Right renal cortex interstitium (tissue), 3 donors: Measurements from ENCODE around the gene B4GALNT4. TPM values are rescaled to one million over a fixed set of nuclear protein-coding genes. Genes with fewer than 3 reads are reported as not detected.
"Not testable (repeated sequence)": the region's sequence is repeated elsewhere in the genome, so short reads cannot be mapped to it uniquely, and the experiment has no call there.

ENCODE experiments used
- DNase-seq, 3 donors: peaks; one replicate each; pipeline ENCODE4 v3.0.0-alpha.2; 2013; ENCODE audit warnings: low read depth in 3 of 3, low spot score in 2 of 3
- polyA plus RNA-seq, 3 donors: library from polyadenylated mRNA; unstranded; fragments of 120-200 nt; gene quantifications; one replicate each; pipeline ENCODE4 v1.2.1, GENCODE V29; 2013; ENCODE audit not compliant: insufficient read length in 3 of 3

The B4GALNT4 gene
- polyA plus RNA-seq, 3 donors, result 45.9 to 50.1 (median 47.4) TPM

DNA sequence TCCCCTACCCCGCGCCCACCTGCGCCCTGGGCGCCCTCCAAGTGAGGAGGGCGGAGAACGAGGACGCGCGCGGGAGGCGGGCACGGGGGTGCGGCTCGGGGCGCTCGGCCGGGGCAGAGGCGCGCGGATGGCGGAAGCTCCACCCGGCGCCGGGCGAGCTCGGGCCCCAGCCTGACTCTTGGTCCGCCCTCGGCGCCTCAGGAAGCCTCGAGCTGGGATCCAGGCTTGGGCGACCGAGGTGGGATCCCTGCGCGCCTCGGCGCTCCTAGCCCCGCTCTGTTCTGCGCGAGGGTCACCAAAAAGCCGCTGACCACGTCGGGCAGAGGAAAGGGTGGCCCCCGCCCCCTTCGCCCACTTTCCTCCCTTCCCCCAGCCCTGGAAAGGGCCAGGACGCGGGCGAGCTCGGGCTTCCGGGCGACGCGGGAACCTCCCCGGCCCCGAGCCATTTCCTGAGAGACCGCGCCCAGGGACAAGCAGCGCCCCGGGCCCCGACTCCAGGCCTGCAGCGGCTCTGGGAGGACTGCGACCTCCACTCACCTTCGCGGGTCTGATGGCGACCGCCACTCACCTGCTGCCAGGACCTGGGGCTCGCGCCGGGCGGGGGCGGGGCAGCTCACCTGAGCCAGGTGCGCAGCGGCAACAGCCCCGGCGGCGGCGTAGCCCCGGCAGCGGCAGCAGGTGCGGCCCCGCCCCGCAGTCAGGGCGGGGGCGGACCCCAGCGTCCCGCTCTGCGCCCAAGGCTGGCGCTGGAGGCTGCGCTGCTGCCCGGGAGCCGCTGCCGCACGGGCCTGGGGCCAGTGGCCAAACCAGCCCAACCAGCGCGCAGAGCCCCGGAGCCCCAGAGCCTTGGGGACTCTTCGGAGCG, 47.7 kb downstream of the B4GALNT4 start:
- DNase-seq, result no peak

DNA sequence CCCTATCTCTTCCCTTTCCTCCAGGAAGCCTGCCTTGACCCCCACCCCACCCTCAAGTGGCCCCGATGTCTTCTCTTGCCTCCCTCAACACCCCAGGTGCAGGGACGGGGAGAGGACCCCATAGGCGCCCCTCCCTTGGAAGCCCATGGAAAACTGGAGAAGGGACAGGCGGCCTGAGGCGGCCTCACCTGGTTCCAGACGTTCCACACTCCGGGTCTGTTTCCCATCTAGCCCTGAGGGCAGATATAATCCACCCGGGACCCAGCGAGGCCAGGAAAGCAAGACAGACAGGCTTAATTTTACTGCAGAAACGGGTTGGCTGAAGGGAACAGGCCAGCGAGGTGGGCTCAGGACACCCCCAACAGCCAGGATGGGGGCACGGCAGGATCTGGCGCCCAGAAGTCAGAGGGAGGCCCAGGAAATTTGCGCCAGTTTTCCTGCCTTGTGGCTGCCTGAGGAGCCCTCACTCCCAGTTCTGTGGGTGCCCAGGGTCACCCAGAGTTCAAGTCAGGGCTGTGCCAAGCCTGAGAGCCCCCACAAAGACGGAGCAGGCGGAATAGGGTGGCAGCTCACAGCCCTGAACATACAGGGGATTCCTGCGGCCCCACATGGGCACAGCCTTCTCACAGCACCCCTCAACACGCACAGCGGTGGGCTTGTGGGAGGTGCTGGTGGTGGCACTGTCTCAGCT, 48.5 kb downstream of the B4GALNT4 start:
- no peak for DNase-seq

DNA sequence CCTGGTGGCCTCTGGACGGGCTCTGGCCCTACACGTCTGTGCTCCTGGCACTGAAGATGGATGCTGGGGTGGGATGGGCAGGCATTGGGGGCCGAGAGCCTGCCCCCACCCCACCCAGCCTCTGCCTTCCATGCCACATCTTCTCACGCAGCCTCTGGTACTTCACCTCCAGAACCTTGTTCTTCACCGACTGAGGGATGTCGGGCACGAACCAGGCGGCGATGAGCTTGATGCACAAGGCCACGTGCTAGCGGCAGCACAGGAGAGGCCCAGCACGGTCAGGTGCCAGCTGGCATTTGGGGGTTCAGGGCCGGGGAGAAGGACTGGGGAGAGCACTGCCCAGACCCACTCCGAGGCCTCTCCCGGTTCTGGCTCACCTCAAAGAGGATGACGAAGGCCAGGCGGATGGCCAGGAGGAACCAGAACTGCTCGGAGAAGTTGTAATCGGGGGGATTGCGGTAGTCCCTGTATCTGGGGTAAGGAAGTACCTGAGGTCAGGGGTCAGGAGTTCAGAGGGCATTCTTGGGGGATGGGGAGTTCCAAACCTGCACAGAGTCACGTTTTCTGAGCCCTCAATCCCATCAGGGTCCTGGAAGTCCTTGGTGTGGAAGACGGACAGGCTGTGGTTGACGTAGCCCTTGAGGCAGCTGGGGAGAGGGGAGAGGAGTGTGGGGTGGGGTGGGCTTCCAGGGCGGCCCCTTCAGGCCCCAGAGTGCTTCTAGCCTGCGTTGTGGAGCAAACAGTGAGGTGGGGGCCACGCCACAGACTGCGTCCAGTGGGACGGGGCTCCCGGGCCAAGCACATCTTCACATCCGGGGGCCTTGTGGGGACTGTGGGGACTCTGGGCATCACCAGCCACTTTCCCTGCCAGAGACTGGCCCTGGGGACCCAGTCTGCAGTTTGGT, 49.3 kb downstream of the B4GALNT4 start:
- no peak for DNase-seq

DNA sequence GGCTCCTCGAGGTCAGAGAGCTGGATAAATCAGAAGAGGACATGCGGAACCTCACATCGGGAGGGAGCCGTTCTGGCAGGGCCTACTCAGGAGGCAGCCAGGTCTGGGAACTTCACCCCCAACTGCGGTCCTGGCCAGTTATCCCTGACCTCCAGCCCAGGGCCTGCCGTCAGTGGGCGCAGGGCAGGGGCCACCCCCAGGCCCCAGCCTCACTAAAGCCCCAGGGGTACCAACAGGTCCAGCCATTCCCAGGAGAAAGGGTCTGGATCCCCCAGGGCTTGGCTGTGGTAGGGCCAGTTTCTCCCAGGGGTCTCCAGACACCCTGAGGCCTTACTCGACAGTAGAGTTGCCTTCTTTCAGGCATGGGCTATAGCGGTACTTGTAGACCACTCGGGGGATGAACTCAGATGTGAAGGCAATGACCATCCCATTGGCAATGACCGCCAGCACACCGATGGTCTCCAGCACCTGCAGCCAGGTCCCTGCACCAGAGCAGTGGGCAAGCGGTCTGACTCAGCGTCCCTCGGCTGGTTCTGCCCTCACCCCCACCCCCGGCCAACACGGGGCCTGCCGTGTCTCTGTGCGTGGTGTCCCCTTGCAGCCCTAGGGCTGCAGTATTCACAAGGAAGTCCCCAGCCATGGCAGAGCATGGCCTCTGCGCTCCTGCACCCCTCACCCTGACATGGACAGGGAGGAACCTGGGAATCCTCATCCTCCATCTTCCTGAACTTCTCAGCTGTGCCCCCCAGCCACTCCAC, 50.1 kb downstream of the B4GALNT4 start:
- no peak for DNase-seq

DNA sequence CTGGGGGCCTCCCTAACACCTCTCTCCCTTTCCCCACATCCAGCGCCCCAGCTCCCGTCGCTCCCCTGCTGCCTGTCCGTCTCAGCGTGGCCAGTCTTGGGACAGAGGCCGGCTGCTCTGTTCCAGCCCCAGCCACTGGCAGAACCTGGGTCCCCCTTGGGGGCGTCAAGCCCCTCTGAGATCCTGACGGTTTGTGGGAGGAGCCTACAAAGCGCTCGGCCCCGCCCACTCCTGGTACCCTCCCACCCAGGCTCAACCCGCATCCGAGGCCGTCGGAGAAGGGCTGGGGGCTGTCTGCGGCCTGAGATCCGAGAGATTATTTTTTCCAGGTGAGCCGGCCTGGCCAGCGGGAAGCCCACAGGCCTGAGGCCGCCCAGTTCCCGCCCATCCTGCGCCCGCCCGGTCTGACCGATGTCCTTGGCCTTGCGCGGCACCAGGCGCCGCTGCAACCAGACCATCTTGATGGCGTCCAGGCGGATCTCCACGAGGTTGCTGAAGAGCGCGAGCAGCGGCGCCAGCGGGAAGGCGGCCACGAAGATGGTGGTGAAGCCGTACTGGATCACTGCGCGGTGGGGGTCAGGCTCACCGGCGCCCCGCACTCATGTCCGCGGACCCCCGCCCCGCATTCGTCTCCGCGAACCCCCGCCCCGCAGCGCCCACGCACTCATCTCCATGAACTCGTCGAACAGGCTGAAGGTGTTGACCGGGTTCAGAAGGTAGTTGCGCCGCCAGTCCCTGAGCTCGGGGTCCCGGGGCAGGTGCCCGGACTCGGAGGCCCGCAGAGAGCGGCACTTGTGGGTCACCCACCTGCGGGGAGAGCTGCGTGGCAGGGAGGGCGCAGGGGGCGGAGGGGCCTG, 51.0 kb downstream of the B4GALNT4 start:
- DNase-seq, result no peak

DNA sequence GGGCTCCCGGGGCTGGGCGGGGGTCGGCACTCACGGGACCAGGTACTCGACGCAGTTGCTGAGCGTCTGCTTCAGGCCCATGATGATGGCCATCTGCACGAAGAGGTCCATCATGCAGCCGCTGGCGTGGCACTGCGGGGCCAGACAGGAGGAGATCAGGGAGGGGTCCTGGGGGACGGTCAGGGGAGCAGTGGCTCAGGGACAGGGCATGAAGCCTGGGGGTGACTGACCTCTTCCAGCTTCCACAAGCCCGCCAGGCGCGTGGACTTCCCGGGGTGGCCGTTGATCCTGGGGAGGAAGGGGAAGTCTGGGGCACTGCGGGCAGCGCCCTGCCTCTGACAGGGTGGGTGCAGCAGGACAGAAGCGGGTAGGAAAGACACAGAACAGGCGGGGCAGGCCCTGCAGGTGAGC, 51.6 kb downstream of the B4GALNT4 start:
- no peak for DNase-seq

DNA sequence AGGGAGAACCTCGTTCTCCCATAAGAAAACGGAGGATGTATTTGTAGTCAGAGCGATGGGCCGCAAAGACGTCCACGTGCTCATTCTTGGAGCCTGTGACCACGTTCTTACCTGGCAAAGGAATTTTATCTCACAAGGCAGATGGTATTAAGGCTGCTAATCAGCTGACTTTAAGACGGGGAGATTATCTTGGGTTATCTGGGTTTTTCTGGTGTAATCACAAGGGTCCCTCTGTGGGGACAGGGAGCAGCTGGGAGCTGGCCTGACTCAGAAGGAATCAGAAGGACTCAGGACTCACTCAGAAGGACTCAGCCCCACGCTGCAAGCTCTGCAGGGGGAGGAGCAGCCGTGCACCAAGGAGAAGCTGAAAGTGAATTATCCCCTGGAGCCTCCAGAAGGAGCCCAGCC, 53.0 kb downstream of the B4GALNT4 start:
- no peak for DNase-seq

DNA sequence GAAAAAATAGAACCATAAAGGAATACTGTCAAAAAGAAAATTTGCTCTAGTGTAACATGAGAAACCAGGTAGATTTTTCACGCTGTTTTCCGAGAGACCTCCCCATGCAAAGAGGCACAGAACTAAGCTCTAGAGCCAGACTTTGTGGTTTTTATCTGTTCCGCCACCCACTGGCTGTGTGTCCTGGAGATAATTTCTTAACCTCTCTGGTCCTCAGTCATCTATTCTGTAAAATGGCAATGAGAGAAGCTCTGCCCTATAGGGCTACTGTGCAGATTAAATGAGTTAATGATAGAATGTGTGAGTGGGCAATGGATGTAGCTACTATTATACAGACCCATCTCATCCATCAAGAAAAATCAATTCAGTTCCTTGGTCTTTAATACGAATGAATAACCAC, 54.9 kb downstream of the B4GALNT4 start:
- DNase-seq, result no peak

DNA sequence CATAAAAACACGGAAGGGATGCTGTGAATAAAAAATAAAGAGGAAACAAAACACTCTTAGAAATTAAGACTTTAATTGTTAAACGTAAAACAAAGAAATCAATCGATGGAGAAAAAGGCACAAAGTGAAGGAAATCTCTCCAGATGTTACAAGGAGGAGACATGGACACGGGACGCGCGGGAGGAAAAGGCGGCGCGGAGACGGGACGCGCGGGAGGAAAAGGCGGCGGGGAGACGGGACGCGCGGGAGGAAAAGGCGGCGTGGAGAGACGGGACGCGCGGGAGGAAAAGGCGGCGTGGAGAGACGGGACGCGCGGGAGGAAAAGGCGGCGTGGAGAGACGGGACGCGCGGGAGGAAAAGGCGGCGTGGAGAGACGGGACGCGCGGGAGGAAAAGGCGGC, 55.5 kb downstream of the B4GALNT4 start:
- DNase-seq, result not testable (repeated sequence)

DNA sequence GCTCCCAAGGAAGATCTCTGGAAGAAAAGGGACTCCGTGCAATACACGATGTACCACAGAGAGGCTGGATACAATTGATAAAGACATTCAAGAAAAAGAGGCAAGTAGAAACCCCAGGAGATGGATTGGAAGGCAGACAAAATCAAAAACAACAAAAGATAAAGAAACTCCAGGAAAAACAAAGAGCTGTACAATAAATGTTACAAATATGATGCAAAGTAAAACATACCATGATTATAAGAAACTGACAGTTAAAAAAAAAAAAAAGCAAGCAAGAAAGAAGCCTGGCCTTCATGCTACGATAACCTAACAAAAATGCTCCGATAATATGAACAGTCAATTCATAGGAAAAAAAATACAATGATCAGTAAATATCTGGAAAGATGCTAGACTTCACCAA, 56.0 kb downstream of the B4GALNT4 start:
- DNase-seq, result no peak

DNA sequence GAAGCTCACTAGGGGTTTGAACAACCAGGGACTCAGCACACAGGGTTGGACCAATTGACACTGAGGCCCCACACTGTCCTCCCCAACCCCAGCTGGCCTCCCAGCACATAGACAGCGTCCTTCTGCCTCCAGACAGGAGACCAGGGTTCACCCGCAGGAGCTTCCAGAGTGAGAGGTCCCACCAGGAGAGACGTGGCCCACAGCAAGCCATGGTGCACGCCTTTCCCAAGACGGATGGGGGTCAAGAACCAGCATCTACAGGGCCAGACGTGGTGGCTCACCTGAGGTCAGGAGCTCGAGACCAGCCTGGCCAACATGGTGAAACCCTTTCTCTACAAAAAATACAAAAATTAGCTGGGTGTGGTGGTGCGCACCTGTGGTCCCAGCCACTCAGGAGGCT, 57.6 kb downstream of the B4GALNT4 start:
- DNase-seq, result no peak

DNA sequence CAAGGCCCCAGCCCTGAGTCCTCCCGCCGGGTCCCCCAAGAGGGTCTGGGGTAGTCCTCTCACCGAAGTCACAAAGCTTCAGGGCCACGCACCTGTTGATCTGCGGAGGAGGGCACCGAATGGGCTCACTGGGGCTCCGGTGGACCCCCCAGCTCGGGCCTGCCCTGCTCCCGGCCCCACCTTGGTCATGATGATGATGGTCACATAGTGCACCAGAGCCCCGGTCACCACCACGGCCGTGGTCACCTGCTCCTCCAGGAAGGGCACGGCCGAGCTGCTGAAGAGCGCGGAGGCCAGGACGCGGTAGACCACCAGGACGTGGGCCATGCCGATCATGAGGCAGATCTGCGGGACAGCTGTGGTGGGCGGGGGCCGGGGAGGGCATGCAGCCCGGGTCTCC, 59.0 kb downstream of the B4GALNT4 start:
- no peak for DNase-seq

DNA sequence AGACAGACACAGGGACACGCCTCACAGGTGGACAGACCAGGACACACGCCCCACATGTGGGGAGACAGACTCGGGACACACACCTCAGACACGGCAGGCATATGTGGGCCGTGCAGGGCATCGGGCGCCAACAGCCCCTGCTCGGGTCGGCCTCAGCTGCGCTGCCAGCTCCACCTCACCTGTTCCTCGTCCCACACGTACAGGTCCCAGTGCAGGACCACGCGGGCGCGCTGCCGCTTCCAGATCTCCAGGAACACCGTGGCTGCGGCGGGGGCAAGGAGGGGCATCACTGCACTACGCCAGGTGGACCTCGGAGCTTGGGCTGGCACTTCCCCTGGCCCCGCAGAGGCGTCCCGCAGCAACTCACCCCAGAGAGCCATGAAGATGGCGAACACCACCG, 60.1 kb downstream of the B4GALNT4 start:
- no peak for DNase-seq

DNA sequence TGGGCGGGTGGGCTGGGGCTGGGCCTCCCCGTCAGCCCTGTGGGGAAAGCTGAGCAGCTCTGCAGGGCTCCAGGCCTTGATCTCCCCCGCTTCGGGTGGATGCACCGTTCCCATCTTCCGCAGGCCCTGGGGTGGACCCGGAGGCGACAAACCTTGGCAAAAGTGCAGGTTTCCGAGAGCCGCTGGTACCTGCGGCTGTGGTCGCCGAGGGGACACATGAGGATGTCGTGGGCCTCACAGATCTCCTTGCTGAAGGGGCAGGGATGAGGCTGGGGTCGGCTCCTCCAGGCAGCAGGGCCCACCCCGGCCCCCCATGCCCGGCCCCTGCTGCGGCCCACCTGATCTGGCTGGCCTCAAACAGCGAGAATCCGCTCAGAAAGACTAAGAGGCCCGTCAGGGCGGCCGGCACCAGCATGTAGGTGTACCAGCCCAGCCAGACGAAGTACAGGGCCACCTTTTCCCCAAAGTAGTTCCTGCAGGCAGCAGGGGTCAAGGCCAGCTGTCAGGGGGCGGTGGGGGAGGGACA, 60.7 kb downstream of the B4GALNT4 start:
- DNase-seq, result no peak

Other genes starting within 250 kb of the B4GALNT4 start
- 1 to 10 TPM in 1 of 3 donors, not detected in 2; 1.3 TPM for gene SCGB1C1, start 176.4 kb upstream of the B4GALNT4 start, polyA plus RNA-seq
- 10 to 100 TPM; 41.7 to 43.2 (median 41.9) TPM for gene BET1L, start 162.1 kb upstream of the B4GALNT4 start, polyA plus RNA-seq
- gene RIC8A, start 161.8 kb upstream of the B4GALNT4 start, polyA plus RNA-seq, result 10 to 100 TPM; 81.4 to 94.6 (median 84.7) TPM
- gene SIRT3, start 133.2 kb upstream of the B4GALNT4 start, polyA plus RNA-seq, result 10 to 100 TPM; 23.6 to 27.6 (median 24.8) TPM
- 100 to 1,000 TPM; 129 to 144 (median 132) TPM for gene PSMD13, start 132.5 kb upstream of the B4GALNT4 start, polyA plus RNA-seq
- under 1 TPM; 0.11 to 0.36 (median 0.25) TPM for gene NLRP6, start 91.1 kb upstream of the B4GALNT4 start, polyA plus RNA-seq
- gene PGGHG, start 80.4 kb upstream of the B4GALNT4 start, polyA plus RNA-seq, result 10 to 100 TPM in 2 of 3 donors, 1 to 10 TPM in 1; 9.1 to 19.2 (median 11.4) TPM
- gene IFITM5, start 70.0 kb upstream of the B4GALNT4 start, polyA plus RNA-seq, result not detected
- 100 to 1,000 TPM; 156 to 251 (median 209) TPM for gene IFITM2, start 61.7 kb upstream of the B4GALNT4 start, polyA plus RNA-seq
- 10 to 100 TPM; 33.9 to 45.6 (median 43.5) TPM for gene IFITM1, start 55.5 kb upstream of the B4GALNT4 start, polyA plus RNA-seq
- gene IFITM3, start 48.6 kb upstream of the B4GALNT4 start, polyA plus RNA-seq, result 100 to 1,000 TPM; 299 to 430 (median 398) TPM
- gene PKP3, start 24.7 kb downstream of the B4GALNT4 start, polyA plus RNA-seq, result 1 to 10 TPM; 4.1 to 5.5 (median 4.4) TPM
- 10 to 100 TPM; 25.0 to 31.9 (median 25.6) TPM for gene SIGIRR, start 45.5 kb downstream of the B4GALNT4 start, polyA plus RNA-seq
- gene ANO9, start 72.5 kb downstream of the B4GALNT4 start, polyA plus RNA-seq, result 10 to 100 TPM in 1 of 3 donors, 1 to 10 TPM in 2; 6.4 to 10.3 (median 7.0) TPM
- gene PTDSS2, start 80.8 kb downstream of the B4GALNT4 start, polyA plus RNA-seq, result 10 to 100 TPM; 27.0 to 30.6 (median 27.1) TPM
- gene RNH1, start 137.7 kb downstream of the B4GALNT4 start, polyA plus RNA-seq, result 10 to 100 TPM; 62.4 to 80.0 (median 71.8) TPM
- gene HRAS, start 166.1 kb downstream of the B4GALNT4 start, polyA plus RNA-seq, result 10 to 100 TPM; 36.8 to 44.5 (median 39.2) TPM
- 1 to 10 TPM; 2.7 to 3.2 (median 3.0) TPM for gene LRRC56, start 168.0 kb downstream of the B4GALNT4 start, polyA plus RNA-seq
- gene LMNTD2, start 191.2 kb downstream of the B4GALNT4 start, polyA plus RNA-seq, result 1 to 10 TPM; 2.6 to 2.7 (median 2.6) TPM
- 10 to 100 TPM; 33.3 to 42.0 (median 37.5) TPM for gene RASSF7, start 191.5 kb downstream of the B4GALNT4 start, polyA plus RNA-seq
- 10 to 100 TPM; 17.9 to 20.7 (median 18.4) TPM for gene PHRF1, start 207.0 kb downstream of the B4GALNT4 start, polyA plus RNA-seq
- 1 to 10 TPM; 5.9 to 8.0 (median 7.3) TPM for gene IRF7, start 246.5 kb downstream of the B4GALNT4 start, polyA plus RNA-seq